Panc1 (cell line): ENCODE results near the gene COL6A2. TPM values are rescaled to one million over a fixed set of nuclear protein-coding genes. Genes with fewer than 3 reads are reported as not detected.

Experiments used
- ATAC-seq: fragments of 200-7000 bp; cut with Tn5 transposase; 2 replicates; pipeline ENCODE4 v1.9.1; 2020; ENCODE audit warnings: mild to moderate bottlenecking, moderate library complexity
- BruUV-seq: library from RNA; stranded (reverse); fragments of 400-500 nt; replicated peaks from 2 replicates; lab custom pipeline; 2021; lab: Mats Ljungman, UMichigan
- CTCF ChIA-PET: fragments of 300-600 bp; sonication (Branson Sonifier 250); formaldehyde crosslinking; loops from one replicate; lab custom pipeline; 2022; ENCODE audit warnings: antibody characterized with exemption; lab: Charles Lee
- POLR2A ChIA-PET: fragments of 300-600 bp; sonication (Branson Sonifier 250); formaldehyde crosslinking; loops from one replicate; lab custom pipeline; 2022; ENCODE audit warnings: antibody characterized with exemption; lab: Charles Lee
- DNase-seq: peaks from one replicate; pipeline ENCODE4 v3.0.0-alpha.2; 2010; ENCODE audit warnings: low read depth, low spot score
- H3K27ac ChIP-seq: 2 replicates; pipeline ENCODE4 v1.5.1; 2011; ENCODE audit warnings: mild to moderate bottlenecking, low read length, inconsistent platforms
- H3K27me3 ChIP-seq: fragments of 200-500 bp; sonication (Bioruptor generic); 2 replicates; pipeline ENCODE4 v1.6.0; 2014; ENCODE audit warnings: low read length, inconsistent platforms; ENCODE audit not compliant: control insufficient read depth, insufficient read depth
- H3K36me3 ChIP-seq: fragments of 200-500 bp; sonication (Bioruptor generic); 2 replicates; pipeline ENCODE4 v1.5.1; 2014; ENCODE audit warnings: inconsistent platforms, mild to moderate bottlenecking, low read length, moderate library complexity; ENCODE audit not compliant: control insufficient read depth, insufficient read depth
- H3K4me1 ChIP-seq: 2 replicates; pipeline ENCODE4 v1.5.1; 2011; ENCODE audit warnings: inconsistent platforms, mild to moderate bottlenecking, low read length, moderate library complexity; ENCODE audit not compliant: control insufficient read depth, insufficient read depth
- H3K4me3 ChIP-seq, 2 experiments: 2 replicates each; pipeline ENCODE4 v1.5.1; 2011 to 2012; ENCODE audit warnings: low read depth in 2 of 2, low read length in 2 of 2, mild to moderate bottlenecking in 2 of 2, inconsistent platforms in 1 of 2, moderate library complexity in 1 of 2
- H3K9me3 ChIP-seq: fragments of 200-500 bp; sonication (Bioruptor generic); 2 replicates; pipeline ENCODE4 v1.5.1; 2014; ENCODE audit warnings: low read depth, mild to moderate bottlenecking, inconsistent platforms, low read length, moderate library complexity; ENCODE audit not compliant: control insufficient read depth, insufficient read depth
- POLR2AphosphoS5 ChIP-seq: IDR thresholded peaks from 2 replicates; pipeline ENCODE4 v1.6.1; 2012; ENCODE audit warnings: mild to moderate bottlenecking, low read depth, low read length, moderate library complexity
- SIN3A ChIP-seq: IDR thresholded peaks from 2 replicates; pipeline ENCODE4 v1.6.1; 2012; ENCODE audit warnings: low read depth, mild to moderate bottlenecking, low read length, moderate library complexity, borderline replicate concordance; ENCODE audit not compliant: insufficient read depth
- TCF7L2 ChIP-seq: IDR thresholded peaks from 2 replicates; pipeline ENCODE4 v1.6.1; 2011; ENCODE audit warnings: mild to moderate bottlenecking, low read depth, low read length, inconsistent platforms
- in situ Hi-C: cut with HindIII; loops from 2 replicates; pipeline ENCODE4 v1.10.0; 2016; ENCODE audit warnings: low sequenced_read_pairs, low pct_unique_long_range_greater_than_20kb
- intact Hi-C: fragments of 100-400 bp; cut with micrococcal nuclease; formaldehyde crosslinking; loops from one replicate; pipeline ENCODE4 v1.10.0; 2022; ENCODE audit not compliant: unreplicated experiment
- total RNA-seq: library from RNA; stranded (reverse); gene quantifications from one replicate; pipeline ENCODE4 v1.2.1, GENCODE V29; 2021; ENCODE audit not compliant: unreplicated experiment
- TF ChIP-seq, protein P1 (sequence below): fragments of 450-650 bp; IDR thresholded peaks from 2 replicates; pipeline ENCODE4 v1.5.1; 2017; ENCODE audit warnings: mild to moderate bottlenecking
- TF ChIP-seq, protein P2 (sequence below), 2 experiments: IDR thresholded peaks; 2 replicates each; pipeline ENCODE4 v1.6.1; 2011 to 2012; ENCODE audit warnings: low read depth in 2 of 2, control low read depth in 1 of 2, low read length in 1 of 2, mild to moderate bottlenecking in 1 of 2, moderate library complexity in 1 of 2; ENCODE audit not compliant: insufficient read depth in 1 of 2

Gene COL6A2
- total RNA-seq, 1 experiment from 2014 or later = 29.9 TPM

DNA sequence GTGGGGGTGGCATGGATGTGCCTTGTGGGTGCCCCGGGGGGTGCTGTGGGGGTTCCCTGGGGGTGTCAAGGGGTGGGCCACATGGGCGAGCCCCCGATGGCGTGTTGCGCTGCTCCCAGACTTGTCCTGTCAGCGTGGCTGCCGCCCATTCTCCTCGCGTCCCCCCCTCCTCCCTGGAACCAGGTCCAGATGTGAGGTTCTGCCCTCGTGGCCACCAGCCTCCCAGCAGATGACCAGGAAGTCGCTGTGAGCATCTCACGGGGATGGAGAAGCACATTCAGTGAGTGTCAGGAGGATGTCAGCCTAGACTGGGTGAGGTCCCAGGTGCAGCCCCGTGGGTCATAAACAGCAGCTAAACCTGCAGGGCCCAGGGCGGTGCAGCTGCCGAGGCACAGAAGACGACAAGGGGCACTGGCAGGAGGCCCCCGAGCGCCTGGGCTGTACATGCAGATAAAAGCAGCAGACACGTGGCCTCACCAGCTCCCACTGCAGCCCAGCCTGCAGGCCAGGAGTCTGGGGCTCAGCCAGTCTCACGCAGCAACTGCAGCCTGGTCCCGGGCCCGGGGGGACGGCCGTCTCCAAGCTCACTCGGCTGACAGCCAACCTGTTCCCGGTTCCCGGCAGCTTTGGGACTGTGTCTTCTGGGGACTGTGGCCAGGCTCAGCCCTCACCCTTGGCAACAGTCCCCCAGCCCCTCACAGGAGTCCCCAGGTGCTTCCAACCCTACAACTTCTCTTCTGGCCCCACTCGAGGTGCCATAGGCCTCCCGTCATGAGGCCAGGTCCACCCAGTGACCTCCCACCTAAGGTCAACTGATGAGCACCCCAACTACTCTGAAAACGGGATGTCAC lies 17.5 kb upstream of the COL6A2 start:
- Histone ChIP-seq H3K4me1 (no peaks in the 10 kb centered on the region), H3K4me3 (no peak overlapping the region), H3K27ac (no peak overlapping the region), H3K36me3 (no peaks in the 10 kb centered on the region), H3K9me3 (no peaks in the 10 kb centered on the region), H3K27me3 (no peaks in the 10 kb centered on the region)
- ATAC-seq (no peak), DNase-seq (no peak)
- no TSS peak for BruUV-seq
- TF ChIP-seq, protein P1, sequence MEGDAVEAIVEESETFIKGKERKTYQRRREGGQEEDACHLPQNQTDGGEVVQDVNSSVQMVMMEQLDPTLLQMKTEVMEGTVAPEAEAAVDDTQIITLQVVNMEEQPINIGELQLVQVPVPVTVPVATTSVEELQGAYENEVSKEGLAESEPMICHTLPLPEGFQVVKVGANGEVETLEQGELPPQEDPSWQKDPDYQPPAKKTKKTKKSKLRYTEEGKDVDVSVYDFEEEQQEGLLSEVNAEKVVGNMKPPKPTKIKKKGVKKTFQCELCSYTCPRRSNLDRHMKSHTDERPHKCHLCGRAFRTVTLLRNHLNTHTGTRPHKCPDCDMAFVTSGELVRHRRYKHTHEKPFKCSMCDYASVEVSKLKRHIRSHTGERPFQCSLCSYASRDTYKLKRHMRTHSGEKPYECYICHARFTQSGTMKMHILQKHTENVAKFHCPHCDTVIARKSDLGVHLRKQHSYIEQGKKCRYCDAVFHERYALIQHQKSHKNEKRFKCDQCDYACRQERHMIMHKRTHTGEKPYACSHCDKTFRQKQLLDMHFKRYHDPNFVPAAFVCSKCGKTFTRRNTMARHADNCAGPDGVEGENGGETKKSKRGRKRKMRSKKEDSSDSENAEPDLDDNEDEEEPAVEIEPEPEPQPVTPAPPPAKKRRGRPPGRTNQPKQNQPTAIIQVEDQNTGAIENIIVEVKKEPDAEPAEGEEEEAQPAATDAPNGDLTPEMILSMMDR = no peak
- TF ChIP-seq, protein P2, sequence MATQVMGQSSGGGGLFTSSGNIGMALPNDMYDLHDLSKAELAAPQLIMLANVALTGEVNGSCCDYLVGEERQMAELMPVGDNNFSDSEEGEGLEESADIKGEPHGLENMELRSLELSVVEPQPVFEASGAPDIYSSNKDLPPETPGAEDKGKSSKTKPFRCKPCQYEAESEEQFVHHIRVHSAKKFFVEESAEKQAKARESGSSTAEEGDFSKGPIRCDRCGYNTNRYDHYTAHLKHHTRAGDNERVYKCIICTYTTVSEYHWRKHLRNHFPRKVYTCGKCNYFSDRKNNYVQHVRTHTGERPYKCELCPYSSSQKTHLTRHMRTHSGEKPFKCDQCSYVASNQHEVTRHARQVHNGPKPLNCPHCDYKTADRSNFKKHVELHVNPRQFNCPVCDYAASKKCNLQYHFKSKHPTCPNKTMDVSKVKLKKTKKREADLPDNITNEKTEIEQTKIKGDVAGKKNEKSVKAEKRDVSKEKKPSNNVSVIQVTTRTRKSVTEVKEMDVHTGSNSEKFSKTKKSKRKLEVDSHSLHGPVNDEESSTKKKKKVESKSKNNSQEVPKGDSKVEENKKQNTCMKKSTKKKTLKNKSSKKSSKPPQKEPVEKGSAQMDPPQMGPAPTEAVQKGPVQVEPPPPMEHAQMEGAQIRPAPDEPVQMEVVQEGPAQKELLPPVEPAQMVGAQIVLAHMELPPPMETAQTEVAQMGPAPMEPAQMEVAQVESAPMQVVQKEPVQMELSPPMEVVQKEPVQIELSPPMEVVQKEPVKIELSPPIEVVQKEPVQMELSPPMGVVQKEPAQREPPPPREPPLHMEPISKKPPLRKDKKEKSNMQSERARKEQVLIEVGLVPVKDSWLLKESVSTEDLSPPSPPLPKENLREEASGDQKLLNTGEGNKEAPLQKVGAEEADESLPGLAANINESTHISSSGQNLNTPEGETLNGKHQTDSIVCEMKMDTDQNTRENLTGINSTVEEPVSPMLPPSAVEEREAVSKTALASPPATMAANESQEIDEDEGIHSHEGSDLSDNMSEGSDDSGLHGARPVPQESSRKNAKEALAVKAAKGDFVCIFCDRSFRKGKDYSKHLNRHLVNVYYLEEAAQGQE (IDR thresholded peaks at IDR 0.05; ENCODE audit: insufficient read depth in 1 of 2, low read depth in 2 of 2, low read length in 1 of 2) = no peak
- no peak for TF ChIP-seq TCF7L2
- no peak for TF ChIP-seq SIN3A
- no peak for TF ChIP-seq POLR2AphosphoS5
- ChIA-PET POLR2A (no interaction called here), CTCF (no interaction called here)
- in situ Hi-C loops = no loop called here
- intact Hi-C loops = no loop called here

DNA sequence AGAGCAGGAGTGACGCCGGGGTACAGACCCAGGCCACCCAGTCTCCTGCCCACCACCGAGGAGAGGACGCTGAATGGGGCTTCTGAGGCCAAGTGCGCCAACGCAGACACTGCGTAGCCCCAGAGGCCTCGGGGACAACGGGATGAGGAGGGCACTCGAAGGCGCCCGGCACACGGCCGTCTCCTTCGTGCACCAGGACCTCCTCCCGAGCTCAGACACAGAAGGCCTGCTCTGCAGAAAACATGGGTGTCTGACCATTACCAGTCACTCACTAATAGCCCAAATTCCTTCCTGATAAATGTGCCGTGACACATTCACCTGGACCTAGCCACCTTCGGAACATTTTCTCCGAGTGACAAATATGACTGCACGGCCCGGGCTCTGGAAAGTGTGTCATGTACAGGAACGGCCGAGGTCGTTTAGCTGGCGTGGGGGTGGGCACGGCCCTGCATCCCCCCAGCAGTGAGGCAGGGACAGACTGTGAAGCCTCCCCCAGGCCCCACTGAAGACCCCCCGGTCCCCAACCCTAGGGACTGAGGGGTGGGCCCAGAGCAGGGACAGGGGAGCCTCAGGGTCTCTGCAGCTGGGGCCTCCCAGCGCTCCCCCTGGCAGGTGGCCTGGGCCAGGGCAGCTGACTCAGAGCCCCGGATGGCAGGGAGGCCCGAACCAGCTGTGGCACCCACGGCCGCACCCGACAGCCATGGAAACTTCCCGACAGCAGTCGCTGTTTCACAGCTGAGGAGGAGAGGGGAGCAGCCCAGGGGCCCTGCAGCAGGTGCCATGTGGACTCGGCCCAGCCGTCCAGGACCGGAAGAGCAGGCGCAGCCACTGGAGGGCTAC lies 16.7 kb upstream of the COL6A2 start:
- no peak for TF ChIP-seq TCF7L2
- no peak for TF ChIP-seq POLR2AphosphoS5
- TF ChIP-seq, protein P1 = no peak
- TF ChIP-seq SIN3A = no peak
- TF ChIP-seq, protein P2 (IDR thresholded peaks at IDR 0.05; ENCODE audit: insufficient read depth in 1 of 2, low read depth in 2 of 2, low read length in 1 of 2) = no peak
- ATAC-seq = peak; percentile 63
- Histone ChIP-seq H3K9me3 (no peaks in the 10 kb centered on the region), H3K4me1 (no peaks in the 10 kb centered on the region), H3K27ac (no peak overlapping the region), H3K27me3 (no peaks in the 10 kb centered on the region), H3K36me3 (no peaks in the 10 kb centered on the region), H3K4me3 (no peak overlapping the region)
- no TSS peak for BruUV-seq
- intact Hi-C loops = no loop called here
- ChIA-PET CTCF (no interaction called here), POLR2A (no interaction called here)
- no peak for DNase-seq
- in situ Hi-C loops = no loop called here
